ENCODE measurements around the gene WDR74. TPM values are rescaled to one million over a fixed set of nuclear protein-coding genes. Genes with fewer than 3 reads are reported as not detected.
A peak's percentile ranks its signal among the peaks of the same experiment; 100 is the strongest.

The WDR74 gene
- total and polyA plus RNA-seq, 2 of the 13 experiments (the other 11 are each of a cell fraction or from before 2014, with no cell fraction given), result 77.0 to 83.3 TPM

GRCh38 chr11:62875698-62876478 is 36.5 kb upstream of the WDR74 start (continued):
- no peak for TF ChIP-seq FOXP4 (CRISPR knock-in tag; IDR thresholded peaks at IDR 0.05)
- TF ChIP-seq HOMEZ (CRISPR knock-in tag; IDR thresholded peaks at IDR 0.05; ENCODE audit: low read depth), result no peak
- no peak for TF ChIP-seq BHLHE40 (IDR thresholded peaks at IDR 0.05; ENCODE audit: low read length)
- TF ChIP-seq ARID4A (CRISPR knock-in tag; IDR thresholded peaks at IDR 0.05; ENCODE audit: borderline replicate concordance), result peak; percentile 42; the same call in 1 of the 2 replicates
- peak; percentile 92 for TF ChIP-seq ZNF770 (CRISPR knock-in tag; IDR thresholded peaks at IDR 0.05)
- 0 out of 2 replicates have a peak, but pooled peaks have one; percentile 12 for TF ChIP-seq SALL1 (CRISPR knock-in tag; IDR thresholded peaks at IDR 0.05)
- no peak for TF ChIP-seq GATAD2A (CRISPR knock-in tag; IDR thresholded peaks at IDR 0.05)
- no peak for TF ChIP-seq SP2 (CRISPR knock-in tag; IDR thresholded peaks at IDR 0.05)
- TF ChIP-seq HOXA3 (CRISPR knock-in tag; IDR thresholded peaks at IDR 0.05), result 0 out of 2 replicates have a peak, but pooled peaks have one; percentile 20

All from HepG2 (cell line).